HCT116 (cell line): ENCODE results near the gene RABL6. TPM values are rescaled to one million over a fixed set of nuclear protein-coding genes. Genes with fewer than 3 reads are reported as not detected.
A peak's percentile ranks its signal among the peaks of the same experiment; 100 is the strongest.
"Not testable (repeated sequence)": the region's sequence is repeated elsewhere in the genome, so short reads cannot be mapped to it uniquely, and the experiment has no call there.

Experiments used
- ATAC-seq: fragments of 200-7000 bp; cut with Tn5 transposase; 2 replicates; pipeline ENCODE4 v1.9.1; 2020; ENCODE audit warnings: mild to moderate bottlenecking, moderate library complexity
- BruUV-seq: library from RNA; stranded (reverse); fragments of 400-500 nt; replicated peaks from 2 replicates; lab custom pipeline; 2021; lab: Mats Ljungman, UMichigan
- CTCF ChIA-PET: fragments of 300-600 bp; sonication (Branson Sonifier 250); formaldehyde crosslinking; loops from one replicate; lab custom pipeline; 2021; ENCODE audit warnings: antibody characterized with exemption; lab: Charles Lee
- POLR2A ChIA-PET: fragments of 300-600, 350-600 bp; sonication (Branson Sonifier 250); formaldehyde crosslinking; loops from one replicate; lab custom pipeline; 2021; ENCODE audit warnings: antibody characterized with exemption; lab: Charles Lee
- RAD21 ChIA-PET, 2 experiments: fragments of 300-600 bp; sonication (Branson Sonifier 250); formaldehyde crosslinking; loops; one replicate each; lab custom pipeline; 2023; ENCODE audit warnings: low total read pairs in 2 of 2; ENCODE audit not compliant: uncharacterized antibody in 2 of 2, unreplicated experiment in 2 of 2, low non-redundant PET in 1 of 2; lab: Charles Lee
- DNase-seq: peaks from one replicate; pipeline ENCODE4 v3.0.0-alpha.2; 2010; ENCODE audit warnings: low read depth, low spot score
- H2AFZ ChIP-seq: fragments of 200-600 bp; shearing (Covaris generic), sonication (generic); 2 replicates; pipeline ENCODE4 v1.6.1; 2017; ENCODE audit warnings: low read depth, mixed run types, mixed read lengths, antibody characterized with exemption, low read length; ENCODE audit not compliant: poor library complexity, severe bottlenecking
- H3K27ac ChIP-seq: 2 replicates; pipeline ENCODE4 v1.5.1; 2012; ENCODE audit warnings: low read depth, low read length
- H3K27me3 ChIP-seq: fragments of 200-600 bp; sonication (generic); 2 replicates; pipeline ENCODE4 v1.6.1; 2016; ENCODE audit warnings: mixed run types, low read length, mixed read lengths; ENCODE audit not compliant: insufficient read depth
- H3K36me3 ChIP-seq, 2 experiments: fragments of 200-500 bp in 1 of 2; fragments of 200-600 bp in 1 of 2; sonication (Bioruptor generic) in 1 of 2; sonication (generic) in 1 of 2; 2 replicates each; pipeline versions ENCODE4 v1.5.1 to v1.6.1; 2014 to 2016; ENCODE audit warnings: low read length in 2 of 2, inconsistent platforms in 1 of 2, mixed read lengths in 1 of 2, mixed run types in 1 of 2; ENCODE audit not compliant: insufficient read depth in 2 of 2, control insufficient read depth in 1 of 2
- H3K4me1 ChIP-seq, 2 experiments: fragments of 200-600 bp in 1 of 2; sonication (generic) in 1 of 2; 2 replicates each; pipeline versions ENCODE4 v1.5.1 to v1.6.1; 2012 to 2017; ENCODE audit warnings: low read length in 2 of 2, inconsistent platforms in 1 of 2, mild to moderate bottlenecking in 1 of 2, mixed read lengths in 1 of 2, mixed run types in 1 of 2, moderate library complexity in 1 of 2; ENCODE audit not compliant: insufficient read depth in 2 of 2, control insufficient read depth in 1 of 2
- H3K4me2 ChIP-seq: fragments of 200-600 bp; sonication (generic); 2 replicates; pipeline ENCODE4 v1.6.1; 2017; ENCODE audit warnings: mixed run types, low read length, mixed read lengths
- H3K4me3 ChIP-seq, 2 experiments: fragments of 200-600 bp in 1 of 2; sonication (generic) in 1 of 2; replicated peaks in 1 of 2; 2 replicates each; pipeline ENCODE4 v1.5.1; 2011 to 2016; ENCODE audit warnings: low read length in 2 of 2, control low read depth in 1 of 2, low read depth in 1 of 2, mild to moderate bottlenecking in 1 of 2, mixed read lengths in 1 of 2, mixed run types in 1 of 2
- H3K79me2 ChIP-seq: fragments of 200-600 bp; sonication (generic); 2 replicates; pipeline ENCODE4 v1.6.1; 2017; ENCODE audit warnings: mild to moderate bottlenecking, mixed run types, low read length, moderate library complexity, mixed read lengths; ENCODE audit not compliant: insufficient read depth
- H3K9ac ChIP-seq: fragments of 200-600 bp; sonication (generic); 2 replicates; pipeline ENCODE4 v1.6.1; 2016; ENCODE audit warnings: low read length, mixed read lengths
- H3K9me2 ChIP-seq: fragments of 200-600 bp; sonication (generic), shearing (Covaris generic); 2 replicates; pipeline ENCODE4 v1.6.1; 2017; ENCODE audit warnings: mixed run types, mild to moderate bottlenecking, moderate library complexity; ENCODE audit not compliant: insufficient read depth
- H3K9me3 ChIP-seq, 2 experiments: fragments of 200-500 bp in 1 of 2; fragments of 200-600 bp in 1 of 2; sonication (Bioruptor generic) in 1 of 2; sonication (generic) in 1 of 2; 2 replicates each; pipeline ENCODE4 v1.6.1; 2014 to 2017; ENCODE audit warnings: low read length in 2 of 2, mixed read lengths in 2 of 2, inconsistent platforms in 1 of 2, low read depth in 1 of 2, mild to moderate bottlenecking in 1 of 2, mixed run types in 1 of 2, moderate library complexity in 1 of 2; ENCODE audit not compliant: control insufficient read depth in 1 of 2, insufficient read depth in 1 of 2
- H4K20me1 ChIP-seq: fragments of 200-600 bp; sonication (generic), shearing (Covaris generic); 2 replicates; pipeline ENCODE4 v1.6.1; 2017; ENCODE audit warnings: mixed run types, mild to moderate bottlenecking, moderate library complexity; ENCODE audit not compliant: insufficient read depth
- CBX3 ChIP-seq: IDR thresholded peaks from 2 replicates; pipeline ENCODE4 v1.6.1; 2012; ENCODE audit warnings: low read depth
- CEBPB ChIP-seq: IDR thresholded peaks from 2 replicates; pipeline ENCODE4 v1.6.1; 2012; ENCODE audit warnings: low read depth
- ELF1 ChIP-seq: IDR thresholded peaks from 2 replicates; pipeline ENCODE4 v1.6.1; 2012; ENCODE audit warnings: low read depth, borderline replicate concordance
- EZH2phosphoT487 ChIP-seq: fragments of 200-600 bp; IDR thresholded peaks from 2 replicates; pipeline ENCODE4 v1.6.1; 2018; ENCODE audit warnings: antibody characterized with exemption, borderline replicate concordance
- JUND ChIP-seq: IDR thresholded peaks from 2 replicates; pipeline ENCODE4 v1.6.1; 2012
- POLR2A ChIP-seq: IDR thresholded peaks from 2 replicates; pipeline ENCODE4 v1.7.0; 2011; ENCODE audit warnings: borderline replicate concordance; ENCODE audit not compliant: insufficient read depth, insufficient read length; ENCODE audit errors: extremely low read depth
- REST ChIP-seq: IDR thresholded peaks from 2 replicates; pipeline ENCODE4 v1.6.1; 2012; ENCODE audit warnings: low read depth
- SIN3A ChIP-seq: IDR thresholded peaks from 2 replicates; pipeline ENCODE4 v1.6.1; 2012; ENCODE audit warnings: low read depth
- TCF7L2 ChIP-seq: IDR thresholded peaks from 2 replicates; pipeline ENCODE4 v1.7.0; 2011; ENCODE audit warnings: borderline replicate concordance, inconsistent platforms; ENCODE audit not compliant: insufficient read depth, insufficient read length; ENCODE audit errors: extremely low read depth
- YY1 ChIP-seq: IDR thresholded peaks from 2 replicates; pipeline ENCODE4 v1.6.1; 2011; ENCODE audit warnings: low read length, low read depth, moderate library complexity, mild to moderate bottlenecking; ENCODE audit not compliant: insufficient replicate concordance; ENCODE audit errors: extremely low read depth
- intact Hi-C: fragments of 100-400 bp; cut with micrococcal nuclease; formaldehyde crosslinking; loops from 2 replicates; pipeline ENCODE4 v1.10.0; 2022
- total RNA-seq: library from RNA; stranded (reverse); gene quantifications from one replicate; pipeline ENCODE4 v1.2.1, GENCODE V29; 2021; ENCODE audit not compliant: unreplicated experiment
- TF ChIP-seq, protein P1 (sequence below): IDR thresholded peaks from 2 replicates; pipeline ENCODE4 v1.6.1; 2011; ENCODE audit warnings: mild to moderate bottlenecking, low read length, moderate library complexity; ENCODE audit not compliant: insufficient replicate concordance; ENCODE audit errors: extremely low read depth

RABL6 gene
- total RNA-seq, 1 experiment from 2014 or later = 98.6 TPM

DNA sequence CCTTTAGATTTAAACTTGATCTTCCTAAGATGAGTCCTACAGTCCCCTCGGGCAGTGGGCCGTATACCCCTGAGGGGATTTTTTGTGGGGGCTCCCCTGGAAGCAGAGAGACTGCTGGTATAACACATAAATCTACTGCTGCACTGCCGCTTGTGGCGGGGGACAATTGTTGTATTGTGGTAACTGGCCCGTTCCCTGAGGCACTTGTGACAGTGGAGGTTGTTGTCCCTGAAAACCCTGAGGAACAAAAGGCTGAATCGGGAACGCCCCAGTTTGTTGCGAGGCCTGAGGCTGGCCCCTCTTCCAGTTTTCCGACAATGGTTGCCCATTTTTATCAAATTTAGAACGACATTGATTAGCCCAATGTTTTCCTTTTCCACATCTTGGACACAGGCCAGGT, 21.3 kb upstream of the RABL6 start:
- Histone ChIP-seq H3K4me2 (no peak overlapping the region), H3K9ac (no peak overlapping the region), H2AFZ (no peak overlapping the region), H3K4me3 (no peak overlapping the region), H3K27ac (no peak overlapping the region), H4K20me1 (no peaks in the 10 kb centered on the region), H3K79me2 (no peaks in the 10 kb centered on the region; the same call in 1 of the 2 replicates), H3K27me3 (no peaks in the 10 kb centered on the region), H3K4me1 (peaks cover 10 to 26% of the 10 kb centered on the region in 2 experiments; a peak in 3 of 4 replicates), H3K36me3 (no peaks in the 10 kb centered on the region), H3K9me2 (no peaks in the 10 kb centered on the region), H3K9me3 (no peaks in the 10 kb centered on the region)
- intact Hi-C loops = loop anchor here (5.0 to 10.0 kb wide), 2 partner anchors 156 to 438 kb away; partner anchors contain the start of genes CYSRT1, FBXW5, RNF208 and RNF224
- CTCF ChIA-PET = interaction anchor here (1.4 to 2.0 kb wide), 2 partner anchors 249 to 260 kb away, joined by 4 read pairs; no protein-coding TSS in a partner anchor
- DNase-seq (no peak), ATAC-seq (no peak)
- RAD21 ChIA-PET = interaction anchor here in 1 of 2 experiments (0.6 kb wide), 1 partner anchor 13 kb away, joined by 3 read pairs; no protein-coding TSS in a partner anchor
- TF ChIP-seq ELF1 (no peak), POLR2A (no peak), REST (no peak), EZH2phosphoT487 (no peak), CBX3 (no peak), YY1 (no peak), TCF7L2 (no peak), JUND (no peak), CEBPB (no peak), SIN3A (no peak)
- TF ChIP-seq, protein P1, sequence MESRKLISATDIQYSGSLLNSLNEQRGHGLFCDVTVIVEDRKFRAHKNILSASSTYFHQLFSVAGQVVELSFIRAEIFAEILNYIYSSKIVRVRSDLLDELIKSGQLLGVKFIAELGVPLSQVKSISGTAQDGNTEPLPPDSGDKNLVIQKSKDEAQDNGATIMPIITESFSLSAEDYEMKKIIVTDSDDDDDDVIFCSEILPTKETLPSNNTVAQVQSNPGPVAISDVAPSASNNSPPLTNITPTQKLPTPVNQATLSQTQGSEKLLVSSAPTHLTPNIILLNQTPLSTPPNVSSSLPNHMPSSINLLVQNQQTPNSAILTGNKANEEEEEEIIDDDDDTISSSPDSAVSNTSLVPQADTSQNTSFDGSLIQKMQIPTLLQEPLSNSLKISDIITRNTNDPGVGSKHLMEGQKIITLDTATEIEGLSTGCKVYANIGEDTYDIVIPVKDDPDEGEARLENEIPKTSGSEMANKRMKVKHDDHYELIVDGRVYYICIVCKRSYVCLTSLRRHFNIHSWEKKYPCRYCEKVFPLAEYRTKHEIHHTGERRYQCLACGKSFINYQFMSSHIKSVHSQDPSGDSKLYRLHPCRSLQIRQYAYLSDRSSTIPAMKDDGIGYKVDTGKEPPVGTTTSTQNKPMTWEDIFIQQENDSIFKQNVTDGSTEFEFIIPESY = no peak
- POLR2A ChIA-PET = no interaction called here
- no TSS peak for BruUV-seq

GRCh38 chr9:136786983-136787382, 20.8 kb upstream of the RABL6 start:
- peak overlapping the region; percentile 69; the same call in 1 of the 2 replicates for H3K4me2 ChIP-seq
- H2AFZ ChIP-seq = peak overlapping the region; percentile 98
- ChIA-PET RAD21 (interaction anchor here in 1 of 2 experiments (0.6 kb wide), 1 partner anchor 13 kb away, joined by 3 read pairs; no protein-coding TSS in a partner anchor), CTCF (interaction anchor here (1.4 to 2.0 kb wide), 2 partner anchors 248 to 260 kb away, joined by 4 read pairs; no protein-coding TSS in a partner anchor)
- POLR2A ChIA-PET, DNase-seq, H3K36me3 ChIP-seq, H3K27me3 ChIP-seq, H3K9me2 ChIP-seq, H3K27ac ChIP-seq, H3K9me3 ChIP-seq, H3K9ac ChIP-seq, H3K4me3 ChIP-seq, ATAC-seq, H3K79me2 ChIP-seq, H4K20me1 ChIP-seq, BruUV-seq: not testable (repeated sequence)
- intact Hi-C loops = loop anchor here (1.0 to 10.0 kb wide), 4 partner anchors 155 to 438 kb away; partner anchors contain the start of genes CYSRT1, FBXW5, NPDC1 and RNF208
- peaks cover 10 to 32% of the 10 kb centered on the region in 2 experiments; a peak in 3 of 4 replicates for H3K4me1 ChIP-seq
